Breast epithelium (tissue), 4 donors: Measurements from ENCODE around the gene ARMH4. TPM values are rescaled to one million over a fixed set of nuclear protein-coding genes. Genes with fewer than 3 reads are reported as not detected.

Source experiments
- DNase-seq, 2 donors: peaks; one replicate each; pipeline ENCODE4 v3.0.0-alpha.2; 2019; ENCODE audit warnings: low spot score in 2 of 2
- H3K27ac ChIP-seq, 2 donors: fragments of 200-600 bp; sonication (generic) in 1 of 2; one replicate each; pipeline ENCODE4 v1.5.1; 2016 to 2019; ENCODE audit warnings: mild to moderate bottlenecking in 1 of 2
- H3K27me3 ChIP-seq, 2 donors: fragments of 200-600 bp; sonication (generic) in 1 of 2; one replicate each; pipeline versions ENCODE4 v1.5.1 to v1.6.0; 2017 to 2019; ENCODE audit warnings: control low read depth in 1 of 2, mild to moderate bottlenecking in 1 of 2
- H3K36me3 ChIP-seq: fragments of 200-600 bp; one replicate; pipeline ENCODE4 v1.5.1; 2019
- H3K4me1 ChIP-seq, 2 donors: fragments of 200-600 bp; sonication (generic); one replicate each; pipeline ENCODE4 v1.5.1; 2016 to 2019; ENCODE audit warnings: control low read depth in 1 of 2
- H3K4me3 ChIP-seq, 3 donors: fragments of 200-600 bp; sonication (generic); 1 replicate in 2 of 3; 2 replicates in 1 of 3; pipeline ENCODE4 v1.5.1; 2016 to 2019; ENCODE audit warnings: mild to moderate bottlenecking in 3 of 3, moderate library complexity in 2 of 3
- H3K9me3 ChIP-seq, 2 donors: fragments of 200-600 bp; sonication (generic) in 1 of 2; one replicate each; pipeline ENCODE4 v1.5.1; 2016 to 2019; ENCODE audit warnings: control low read depth in 1 of 2
- POLR2A ChIP-seq: fragments of 450-650 bp; IDR thresholded peaks from one replicate; pipeline ENCODE4 v1.6.1; 2016; ENCODE audit warnings: antibody characterized with exemption, mild to moderate bottlenecking, moderate library complexity
- POLR2AphosphoS5 ChIP-seq, 3 donors: sonication (generic); formaldehyde crosslinking; IDR thresholded peaks; one replicate each; pipeline ENCODE4 v1.6.1; 2017; ENCODE audit warnings: antibody characterized with exemption in 3 of 3
- intact Hi-C: fragments of 100-400 bp; cut with DNase I; formaldehyde crosslinking; loops from one replicate; pipeline ENCODE4 v1.15.1; 2023; ENCODE audit warnings: low total_unique reads
- total RNA-seq, 3 donors: library from RNA; depleted of rRNA; stranded (reverse); fragments of >200 nt; gene quantifications; one replicate each; pipeline ENCODE4 v1.1.0, GENCODE V29; 2016
- TF ChIP-seq, protein P1 (sequence below), 3 donors: fragments of 450-650 bp; IDR thresholded peaks; one replicate each; pipeline ENCODE4 v1.5.1; 2016 to 2017; ENCODE audit warnings: antibody characterized with exemption in 3 of 3, mild to moderate bottlenecking in 3 of 3, moderate library complexity in 3 of 3

The ARMH4 gene
- total RNA-seq, 3 donors from 2014 or later, result 3.9 to 6.4 (median 5.4) TPM

DNA sequence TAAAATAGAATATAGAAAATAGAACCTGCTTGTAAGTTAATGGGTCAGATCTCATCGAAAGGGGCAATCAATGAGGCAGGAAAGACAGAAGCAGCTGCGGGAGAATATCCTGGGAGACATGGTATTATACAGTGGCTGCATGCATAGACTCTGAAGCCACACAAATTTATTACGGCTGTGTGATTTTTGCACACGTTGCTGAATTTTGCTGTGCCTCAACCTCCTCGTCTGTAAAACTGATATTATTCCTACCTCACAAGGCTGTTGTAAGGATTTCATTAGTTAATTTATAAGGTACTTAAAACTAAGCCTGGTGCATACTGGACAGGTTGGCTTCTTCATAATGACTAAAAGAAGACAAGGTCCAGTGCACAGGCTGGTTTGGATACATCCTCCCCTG lies 52.3 kb downstream of the ARMH4 start:
- TF ChIP-seq, protein P1, sequence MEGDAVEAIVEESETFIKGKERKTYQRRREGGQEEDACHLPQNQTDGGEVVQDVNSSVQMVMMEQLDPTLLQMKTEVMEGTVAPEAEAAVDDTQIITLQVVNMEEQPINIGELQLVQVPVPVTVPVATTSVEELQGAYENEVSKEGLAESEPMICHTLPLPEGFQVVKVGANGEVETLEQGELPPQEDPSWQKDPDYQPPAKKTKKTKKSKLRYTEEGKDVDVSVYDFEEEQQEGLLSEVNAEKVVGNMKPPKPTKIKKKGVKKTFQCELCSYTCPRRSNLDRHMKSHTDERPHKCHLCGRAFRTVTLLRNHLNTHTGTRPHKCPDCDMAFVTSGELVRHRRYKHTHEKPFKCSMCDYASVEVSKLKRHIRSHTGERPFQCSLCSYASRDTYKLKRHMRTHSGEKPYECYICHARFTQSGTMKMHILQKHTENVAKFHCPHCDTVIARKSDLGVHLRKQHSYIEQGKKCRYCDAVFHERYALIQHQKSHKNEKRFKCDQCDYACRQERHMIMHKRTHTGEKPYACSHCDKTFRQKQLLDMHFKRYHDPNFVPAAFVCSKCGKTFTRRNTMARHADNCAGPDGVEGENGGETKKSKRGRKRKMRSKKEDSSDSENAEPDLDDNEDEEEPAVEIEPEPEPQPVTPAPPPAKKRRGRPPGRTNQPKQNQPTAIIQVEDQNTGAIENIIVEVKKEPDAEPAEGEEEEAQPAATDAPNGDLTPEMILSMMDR (IDR thresholded peaks at IDR 0.05), result no peak
- TF ChIP-seq POLR2AphosphoS5 (IDR thresholded peaks at IDR 0.05) (no peak), POLR2A (no peak)
- no peaks in the 10 kb centered on the region for H3K36me3 ChIP-seq
- H3K9me3 ChIP-seq, result no peaks in the 10 kb centered on the region
- intact Hi-C loops, result no loop called here
- H3K27ac ChIP-seq, result no peak overlapping the region
- H3K4me3 ChIP-seq, result no peak overlapping the region
- DNase-seq, result no peak
- H3K27me3 ChIP-seq, result no peaks in the 10 kb centered on the region
- no peaks in the 10 kb centered on the region for H3K4me1 ChIP-seq

DNA sequence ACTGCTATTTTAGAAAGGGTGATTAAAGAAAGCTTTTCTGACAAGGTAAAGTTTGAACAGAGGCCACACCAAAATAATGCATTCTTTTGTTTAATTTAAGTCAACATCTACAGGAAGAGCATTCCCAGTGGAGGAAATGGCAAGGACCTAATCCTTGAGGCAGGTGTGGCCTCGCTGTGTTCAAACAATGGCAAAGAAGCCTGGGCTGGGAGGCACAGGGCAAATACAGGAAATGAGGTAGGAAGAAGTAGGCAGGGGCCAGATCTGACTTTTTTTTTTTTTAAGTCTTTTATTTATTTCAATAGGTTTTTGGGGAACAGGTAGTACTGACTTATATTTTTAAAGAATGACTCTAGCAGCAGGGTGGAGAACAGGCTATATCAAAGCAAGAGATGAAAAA lies 53.5 kb downstream of the ARMH4 start:
- intact Hi-C loops, result no loop called here
- TF ChIP-seq POLR2AphosphoS5 (IDR thresholded peaks at IDR 0.05) (no peak), POLR2A (no peak)
- TF ChIP-seq, protein P1 (IDR thresholded peaks at IDR 0.05), result no peak

DNA sequence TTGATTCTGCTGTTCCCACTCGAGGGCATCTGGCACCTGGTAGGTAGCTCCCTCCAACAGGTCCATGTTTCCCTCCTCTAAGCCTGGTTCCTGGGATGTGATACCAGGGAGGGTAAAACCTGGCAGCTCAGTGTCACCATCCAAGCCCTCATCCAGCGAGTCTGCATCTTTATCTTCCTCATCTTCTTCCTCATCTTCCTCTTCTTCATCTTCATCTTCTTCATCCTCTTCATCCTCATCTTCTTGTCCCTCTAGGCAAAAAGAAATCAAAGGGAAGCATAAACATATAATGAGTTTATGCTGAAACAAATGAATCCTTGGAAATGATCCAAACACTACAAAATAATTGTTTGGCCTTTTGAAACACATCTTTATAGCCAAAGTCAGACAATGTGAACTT lies 55.3 kb downstream of the ARMH4 start:
- TF ChIP-seq POLR2AphosphoS5 (IDR thresholded peaks at IDR 0.05) (no peak), POLR2A (no peak)
- TF ChIP-seq, protein P1 (IDR thresholded peaks at IDR 0.05), result no peak
- DNase-seq, result no peak
- H3K27ac ChIP-seq, result no peak overlapping the region
- intact Hi-C loops, result no loop called here
- no peaks in the 10 kb centered on the region for H3K9me3 ChIP-seq
- H3K4me3 ChIP-seq, result no peak overlapping the region
- H3K36me3 ChIP-seq, result no peaks in the 10 kb centered on the region
- no peaks in the 10 kb centered on the region for H3K4me1 ChIP-seq
- no peaks in the 10 kb centered on the region for H3K27me3 ChIP-seq

More for the DNA sequence above, 53.5 kb downstream of the ARMH4 start:
- Histone ChIP-seq H3K36me3 (no peaks in the 10 kb centered on the region), H3K27ac (peak overlapping the region in 1 of 2 donors; percentile 43), H3K9me3 (no peaks in the 10 kb centered on the region), H3K4me3 (no peak overlapping the region), H3K27me3 (no peaks in the 10 kb centered on the region), H3K4me1 (no peaks in the 10 kb centered on the region)
- DNase-seq, result no peak

DNA sequence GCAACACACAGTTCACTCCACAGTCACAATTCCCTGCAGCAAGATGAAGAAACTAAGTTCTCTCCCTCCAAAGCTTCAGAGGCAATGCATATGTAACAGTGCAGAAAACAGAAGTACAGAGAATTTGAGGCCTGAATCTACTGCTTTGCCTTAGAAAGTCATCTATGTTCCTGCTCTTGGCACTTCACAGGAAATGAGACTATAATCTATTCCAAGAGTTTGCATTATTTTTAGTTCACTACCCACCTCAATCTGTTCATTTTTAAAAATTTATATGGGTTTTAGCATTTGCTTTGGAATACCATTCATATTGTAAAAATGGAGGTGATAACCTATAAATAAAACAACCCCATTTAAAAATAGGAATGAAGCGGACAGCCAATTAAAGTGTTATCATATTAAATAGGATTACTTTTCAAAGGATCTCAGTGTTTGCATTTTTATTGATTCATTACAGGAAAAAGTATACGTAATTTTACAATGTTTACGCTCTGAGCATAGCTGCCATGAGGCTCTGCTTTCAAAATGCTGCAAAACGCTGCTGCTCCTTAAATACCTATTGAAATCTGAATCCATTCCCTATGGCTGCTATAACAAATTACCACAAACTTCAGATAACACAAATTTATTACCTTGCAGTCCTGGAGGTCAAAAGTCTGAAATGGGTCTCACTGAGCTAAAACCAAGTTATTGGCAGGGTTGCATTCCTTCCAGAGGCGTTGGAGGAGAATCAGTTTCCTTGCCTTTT lies 60.0 kb downstream of the ARMH4 start:
- TF ChIP-seq, protein P1 (IDR thresholded peaks at IDR 0.05), result no peak
- Histone ChIP-seq H3K4me1 (no peaks in the 10 kb centered on the region), H3K4me3 (no peak overlapping the region), H3K27ac (no peak overlapping the region), H3K27me3 (no peaks in the 10 kb centered on the region), H3K9me3 (no peaks in the 10 kb centered on the region), H3K36me3 (no peaks in the 10 kb centered on the region)
- intact Hi-C loops, result no loop called here
- no peak for DNase-seq

DNA sequence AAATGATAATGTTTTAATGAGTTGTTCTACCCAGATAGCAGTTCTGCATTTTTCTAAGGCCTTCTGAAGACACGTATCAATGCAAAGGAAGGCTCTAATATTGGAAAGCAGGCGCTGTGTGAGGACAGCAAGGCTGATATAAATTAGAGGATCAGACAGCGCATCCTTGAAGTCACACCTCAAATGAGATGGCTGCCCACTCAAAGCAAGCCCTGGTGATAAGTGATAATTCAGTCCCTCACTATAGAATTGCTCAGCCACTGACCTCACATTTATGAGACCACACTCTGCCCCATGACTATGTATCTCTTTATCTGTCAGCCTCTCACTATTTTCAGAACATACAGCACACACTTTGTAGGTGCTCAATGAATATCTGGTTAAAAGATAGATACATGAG lies 62.4 kb downstream of the ARMH4 start:
- Histone ChIP-seq H3K9me3 (no peaks in the 10 kb centered on the region), H3K27ac (no peak overlapping the region), H3K4me1 (no peaks in the 10 kb centered on the region), H3K27me3 (no peaks in the 10 kb centered on the region), H3K36me3 (no peaks in the 10 kb centered on the region), H3K4me3 (no peak overlapping the region)
- TF ChIP-seq POLR2AphosphoS5 (IDR thresholded peaks at IDR 0.05), result no peak
- TF ChIP-seq, protein P1 (IDR thresholded peaks at IDR 0.05), result no peak
- TF ChIP-seq POLR2A, result no peak
- intact Hi-C loops, result no loop called here
- no peak for DNase-seq
